Measurements from ENCODE around the gene RAI1. TPM values are rescaled to one million over a fixed set of nuclear protein-coding genes. Genes with fewer than 3 reads are reported as not detected.
A peak's percentile ranks its signal among the peaks of the same experiment; 100 is the strongest.

Gene RAI1
- total RNA-seq, 1 experiment from 2014 or later = 86.3 TPM

DNA sequence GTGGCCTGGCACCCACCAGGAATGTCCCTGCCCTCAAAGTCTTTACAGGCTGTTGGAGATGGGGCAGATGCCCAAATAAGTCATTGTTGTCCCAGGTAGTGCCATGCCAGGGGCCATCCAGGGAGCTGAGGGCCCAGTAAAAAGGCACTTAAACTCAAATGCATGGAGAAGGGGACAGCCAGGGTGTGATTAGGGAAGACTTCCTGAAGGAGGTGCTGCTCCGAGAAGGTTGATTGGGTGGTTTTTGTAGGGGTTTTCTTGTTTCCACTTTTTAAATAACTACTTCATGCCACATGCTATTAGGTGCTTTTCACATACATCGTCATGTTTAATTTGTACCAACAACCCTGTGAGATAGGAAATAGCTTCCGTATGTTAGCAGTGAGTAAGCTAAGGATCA lies 66.9 kb downstream of the RAI1 start:
- no peak overlapping the region for H3K27ac ChIP-seq
- intact Hi-C loops (cut with micrococcal nuclease; ENCODE audit: unreplicated experiment) = no loop called here

DNA sequence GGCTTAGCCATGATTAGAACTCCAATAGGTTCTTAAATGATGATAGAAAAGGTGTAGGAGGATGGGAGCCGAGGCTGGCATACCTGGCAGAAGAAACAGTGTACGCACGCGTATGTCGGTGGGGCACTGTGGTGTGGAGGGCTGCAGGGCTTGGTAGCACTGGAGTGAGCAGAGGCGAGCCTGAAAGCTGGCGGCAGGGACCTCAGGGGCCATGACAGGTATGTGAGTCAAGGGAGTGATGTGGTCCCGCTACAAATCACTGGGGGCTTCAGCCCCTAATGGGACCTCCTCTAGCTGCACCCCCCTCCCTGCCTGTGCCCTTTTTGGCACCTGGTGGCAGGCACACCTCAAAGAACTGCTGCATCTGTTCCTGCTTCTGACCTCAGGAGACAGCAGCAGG lies 67.3 kb downstream of the RAI1 start:
- DNase-seq = peak in 1 of 2 experiments; percentile 28
- peaks cover 73% of the 10 kb centered on the region for H4K20me1 ChIP-seq (ENCODE audit: insufficient read depth)
- H3K4me1 ChIP-seq (replicated peaks; ENCODE audit: insufficient read depth) = peaks cover 35% of the 10 kb centered on the region
- H3K9me3 ChIP-seq (ENCODE audit: insufficient read depth, low read depth) = no peaks in the 10 kb centered on the region
- no peak overlapping the region for H2AFZ ChIP-seq
- ChIA-PET POLR2A (ENCODE audit: unreplicated experiment) (no interaction called here), CTCF (no interaction called here)
- no peaks in the 10 kb centered on the region for H3K36me3 ChIP-seq (ENCODE audit: low read depth)
- H3K27ac ChIP-seq = no peak overlapping the region
- BruUV-seq (replicated peaks) = no TSS peak
- intact Hi-C loops (cut with micrococcal nuclease; ENCODE audit: unreplicated experiment) = no loop called here
- peaks cover 73% of the 10 kb centered on the region for H3K79me2 ChIP-seq (ENCODE audit: low read depth)
- TF ChIP-seq EZH2 (IDR thresholded peaks at IDR 0.05; ENCODE audit: low read depth) = no peak
- TF ChIP-seq CTCF (conservative IDR thresholded peaks at IDR 0.05) = no peak
- H3K9me2 ChIP-seq (ENCODE audit: insufficient read depth) = no peaks in the 10 kb centered on the region
- no peaks in the 10 kb centered on the region for H3K27me3 ChIP-seq (ENCODE audit: insufficient read depth, low read depth)
- no peak overlapping the region for H3K4me2 ChIP-seq
- H3K4me3 ChIP-seq = no peak overlapping the region
- H3F3A ChIP-seq (ENCODE audit: insufficient read depth, low read depth) = peaks cover 46% of the 10 kb centered on the region; the same call in 1 of the 2 replicates

More for the DNA sequence above, 66.9 kb downstream of the RAI1 start:
- H3K79me2 ChIP-seq (ENCODE audit: low read depth) = peaks cover 73% of the 10 kb centered on the region
- H4K20me1 ChIP-seq (ENCODE audit: insufficient read depth) = peaks cover 73% of the 10 kb centered on the region
- no peak; the same call in 1 of the 2 replicates for TF ChIP-seq CTCF (conservative IDR thresholded peaks at IDR 0.05)
- TF ChIP-seq EZH2 (IDR thresholded peaks at IDR 0.05; ENCODE audit: low read depth) = no peak
- H3K9me2 ChIP-seq (ENCODE audit: insufficient read depth) = no peaks in the 10 kb centered on the region
- peaks cover 35% of the 10 kb centered on the region for H3K4me1 ChIP-seq (replicated peaks; ENCODE audit: insufficient read depth)
- no peak overlapping the region for H3K4me2 ChIP-seq
- no peaks in the 10 kb centered on the region for H3K27me3 ChIP-seq (ENCODE audit: insufficient read depth, low read depth)
- POLR2A ChIA-PET (ENCODE audit: unreplicated experiment) = no interaction called here
- CTCF ChIA-PET = no interaction called here
- no peak overlapping the region for H3K4me3 ChIP-seq
- BruUV-seq (replicated peaks) = no TSS peak
- H3F3A ChIP-seq (ENCODE audit: insufficient read depth, low read depth) = peaks cover 43% of the 10 kb centered on the region; the same call in 1 of the 2 replicates
- no peak for DNase-seq
- H3K36me3 ChIP-seq (ENCODE audit: low read depth) = no peaks in the 10 kb centered on the region
- H3K9me3 ChIP-seq (ENCODE audit: insufficient read depth, low read depth) = no peaks in the 10 kb centered on the region
- no peak overlapping the region for H2AFZ ChIP-seq

DNA sequence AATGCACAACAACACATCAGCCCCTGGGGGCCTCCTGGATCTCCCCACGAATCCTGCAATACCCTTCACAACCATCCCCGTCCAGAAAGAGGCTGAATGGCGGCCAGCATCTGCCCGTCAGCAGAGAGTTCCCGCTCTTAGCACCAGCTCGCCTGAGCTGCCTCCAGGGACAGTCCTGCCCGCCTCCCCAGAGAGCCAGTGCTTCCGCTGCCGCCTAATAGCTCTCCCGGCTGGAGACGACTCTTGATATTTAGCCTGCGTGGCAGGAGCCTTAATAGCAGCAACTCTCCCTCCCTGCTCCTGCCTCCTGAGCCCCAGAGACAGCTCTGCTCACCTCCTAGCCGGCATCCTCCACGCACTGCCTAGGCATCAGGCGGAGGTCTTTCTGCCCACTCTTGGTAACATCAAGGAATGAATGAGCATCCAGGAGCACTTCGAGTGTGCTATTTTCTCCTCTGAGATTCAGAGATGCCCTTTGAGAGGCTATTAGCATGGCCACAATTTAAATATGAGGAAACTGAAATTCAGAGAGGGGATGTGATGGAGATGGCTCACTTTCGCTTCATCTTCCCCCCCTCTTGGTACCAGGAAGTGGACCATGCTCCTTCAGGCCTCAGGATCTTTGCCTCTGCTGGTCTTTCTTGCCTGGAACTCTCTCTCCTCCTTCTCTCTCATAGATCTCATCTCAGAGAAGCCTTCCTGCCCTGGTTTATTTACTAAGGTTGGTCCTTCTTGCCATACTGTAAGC lies 67.9 kb downstream of the RAI1 start:
- TF ChIP-seq CTCF (conservative IDR thresholded peaks at IDR 0.05) (no peak), EZH2 (IDR thresholded peaks at IDR 0.05; ENCODE audit: low read depth) (no peak)

More for the DNA sequence above, 67.9 kb downstream of the RAI1 start:
- Histone ChIP-seq H3K79me2 (ENCODE audit: low read depth) (peaks cover 72% of the 10 kb centered on the region), H3K27ac (peak overlapping the region; percentile 10; the same call in 1 of the 2 replicates), H2AFZ (no peak overlapping the region), H3K4me1 (replicated peaks; ENCODE audit: insufficient read depth) (peaks cover 35% of the 10 kb centered on the region), H3K4me3 (no peak overlapping the region), H3K36me3 (ENCODE audit: low read depth) (no peaks in the 10 kb centered on the region), H3K4me2 (no peak overlapping the region), H3F3A (ENCODE audit: insufficient read depth, low read depth) (peaks cover 50% of the 10 kb centered on the region; the same call in 1 of the 2 replicates), H3K9me3 (ENCODE audit: insufficient read depth, low read depth) (no peaks in the 10 kb centered on the region), H4K20me1 (ENCODE audit: insufficient read depth) (peaks cover 72% of the 10 kb centered on the region), H3K9me2 (ENCODE audit: insufficient read depth) (no peaks in the 10 kb centered on the region), H3K27me3 (ENCODE audit: insufficient read depth, low read depth) (no peaks in the 10 kb centered on the region)
- BruUV-seq (replicated peaks) = no TSS peak
- intact Hi-C loops (cut with micrococcal nuclease; ENCODE audit: unreplicated experiment) = no loop called here
- DNase-seq = no peak
- CTCF ChIA-PET = interaction anchor here (0.6 kb wide), 1 partner anchor 26 kb away, joined by 3 read pairs; no protein-coding TSS in a partner anchor
- POLR2A ChIA-PET (ENCODE audit: unreplicated experiment) = no interaction called here

Data from PC-9 (cell line).